Skin epidermis (tissue), 12 donors: ENCODE results near the gene IKZF1.
A peak's percentile ranks its signal among the peaks of the same experiment; 100 is the strongest.

ENCODE experiments used
- H3K27ac ChIP-seq, 21 experiments: fragments of 200-600 bp; sonication (generic) in 11 of 21; one replicate each; pipeline ENCODE4 v1.5.0; 2020; ENCODE audit warnings: mild to moderate bottlenecking in 3 of 21, inconsistent platforms in 2 of 21, moderate library complexity in 2 of 21
- H3K4me3 ChIP-seq, 7 experiments: fragments of 200-600 bp; sonication (generic) in 2 of 7; one replicate each; pipeline ENCODE4 v1.5.0; 2020; ENCODE audit warnings: inconsistent platforms in 2 of 7, mild to moderate bottlenecking in 2 of 7, moderate library complexity in 1 of 7

IKZF1 gene

DNA sequence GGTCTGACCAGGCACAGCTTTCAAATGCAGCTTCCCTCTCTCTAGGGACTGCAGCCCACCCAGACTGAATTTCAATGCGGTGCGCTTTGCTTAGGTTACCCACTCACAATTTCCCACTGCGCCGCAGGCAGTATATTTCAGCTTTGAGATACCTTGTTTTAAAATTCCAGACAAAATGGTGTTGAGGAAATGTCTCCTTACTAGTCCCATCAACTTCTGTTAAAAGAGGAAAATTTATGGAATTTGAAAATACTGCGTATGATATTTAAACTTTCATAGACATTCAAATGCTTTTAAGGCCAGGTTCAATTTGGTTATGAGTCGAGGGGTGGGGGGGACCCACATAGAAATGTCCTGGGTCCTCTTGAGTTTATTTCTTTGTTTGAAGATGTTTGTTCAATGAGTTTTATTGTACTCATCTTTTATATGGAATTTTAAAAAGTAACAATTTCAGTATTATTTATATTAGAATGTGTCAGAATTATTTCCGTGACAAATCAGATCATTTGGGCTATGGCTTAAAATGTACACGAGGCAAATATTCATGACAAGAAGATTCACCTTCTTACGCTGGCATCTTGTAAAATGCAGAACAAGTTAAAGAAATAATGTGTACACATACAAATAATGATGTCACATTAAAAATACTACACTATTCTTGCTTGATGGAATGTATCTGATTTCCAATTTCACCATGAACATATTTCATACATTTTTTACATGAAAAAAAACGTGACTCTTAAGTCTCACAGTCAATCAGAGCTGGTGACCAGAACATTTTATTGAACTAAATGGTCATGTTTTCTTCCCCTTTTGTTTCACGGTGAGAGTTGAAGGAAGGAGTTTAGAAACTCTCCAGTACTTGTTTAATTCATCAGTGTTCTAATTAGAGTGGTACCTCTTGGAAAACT is 1.3 kb downstream of the IKZF1 start:
- H3K4me3 ChIP-seq, result peak overlapping the region; percentile 37 to 60 (median 49)
- peak overlapping the region in 18 of 21 experiments; percentile 45 to 96 (median 82) for H3K27ac ChIP-seq

DNA sequence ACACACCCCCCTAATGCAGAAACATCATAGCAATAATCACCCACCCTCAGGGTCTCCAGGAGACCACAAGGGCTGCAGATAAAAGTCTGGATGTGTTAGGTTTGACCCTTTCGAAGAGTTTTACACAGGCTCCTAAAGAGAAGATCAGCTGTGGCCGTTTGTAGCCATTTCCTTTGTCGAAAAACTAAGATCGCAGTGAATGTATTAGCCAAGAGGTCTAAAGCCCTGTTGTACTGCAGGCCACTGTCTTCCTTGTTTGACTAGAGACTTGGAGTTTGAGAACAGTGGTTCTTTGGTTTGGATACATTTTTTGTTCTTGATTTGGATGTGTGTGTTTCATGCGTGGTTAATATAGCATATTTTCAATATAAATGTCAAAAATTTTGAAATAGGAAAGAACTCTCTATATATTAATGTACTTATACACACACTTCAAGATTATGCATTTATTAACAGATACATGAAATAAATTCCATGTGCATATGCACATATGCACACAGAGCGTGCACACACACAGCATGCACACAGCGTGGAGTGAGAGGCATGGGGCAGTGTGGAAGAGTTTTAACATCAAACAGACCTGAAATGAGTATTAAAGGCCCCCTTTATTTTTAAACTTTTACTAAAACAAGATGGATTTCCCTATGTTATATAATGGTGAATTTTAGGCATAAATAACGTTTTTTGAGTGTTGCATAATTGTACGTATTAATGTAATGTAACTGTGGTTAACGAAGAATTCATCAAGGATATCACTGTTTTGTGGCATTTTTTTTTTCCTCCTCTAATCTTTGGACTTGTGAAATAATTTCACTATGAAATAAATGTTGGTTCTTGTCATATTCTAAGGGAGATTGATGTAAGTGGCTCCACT is 2.2 kb downstream of the IKZF1 start:
- Histone ChIP-seq H3K27ac (peak overlapping the region in 16 of 21 experiments; percentile 57 to 96 (median 85)), H3K4me3 (peak overlapping the region; percentile 37 to 60 (median 49))

GRCh38 chr7:50307368-50308032 is 3.0 kb downstream of the IKZF1 start:
- peak overlapping the region in 5 of 7 experiments; percentile 37 to 53 (median 44) for H3K4me3 ChIP-seq
- peak overlapping the region in 17 of 21 experiments; percentile 31 to 96 (median 85) for H3K27ac ChIP-seq

- peak overlapping the region in 3 of 7 experiments; percentile 5 to 50 (median 25) for H3K4me3 ChIP-seq
- H3K27ac ChIP-seq, result peak overlapping the region in 18 of 21 experiments; percentile 18 to 96 (median 80)
Measured at GRCh38 chr7:50308203-50308531, 3.7 kb downstream of the IKZF1 start.

DNA sequence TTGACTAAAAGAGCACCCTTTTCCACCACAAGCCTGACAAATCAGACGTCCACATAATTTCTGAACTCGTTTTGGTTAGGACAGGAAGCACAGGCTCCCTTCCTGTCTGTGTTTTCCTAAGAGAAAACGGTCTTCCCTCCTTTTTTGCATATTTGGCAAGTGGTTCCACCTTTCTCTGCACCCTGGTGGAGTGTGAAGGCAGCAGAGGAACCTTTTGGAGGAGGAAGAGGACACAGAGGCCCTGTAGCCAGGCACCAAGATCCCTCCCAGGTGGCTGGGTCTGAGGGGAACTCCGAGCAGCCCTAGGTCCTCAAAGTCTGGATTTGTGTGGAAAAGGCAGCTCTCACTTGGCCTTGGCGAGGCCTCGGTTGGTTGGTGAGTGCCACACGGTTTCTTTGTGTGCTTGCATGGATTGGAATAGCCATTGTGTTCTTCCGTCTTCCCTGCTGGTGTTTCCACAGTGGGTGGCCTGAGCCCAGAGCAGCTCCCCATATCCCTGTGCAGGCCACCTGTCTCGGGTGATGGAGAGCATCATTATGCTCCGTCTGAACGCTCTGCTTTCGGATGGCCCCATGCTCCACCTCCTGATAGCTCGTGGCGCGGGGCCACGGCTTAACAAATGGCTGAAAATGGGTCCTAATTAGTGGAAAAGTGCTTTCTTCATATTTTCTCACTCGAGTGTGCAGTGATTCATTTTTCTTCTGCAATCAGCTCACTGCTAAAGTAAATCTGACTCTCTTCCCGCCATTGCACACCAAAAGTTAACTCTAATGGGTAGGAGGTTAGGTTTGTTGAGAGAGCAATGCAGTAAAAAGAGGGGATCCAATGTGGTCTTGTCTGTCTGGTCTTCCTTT is 4.2 kb downstream of the IKZF1 start:
- peak overlapping the region in 4 of 7 experiments; percentile 4 to 50 (median 16) for H3K4me3 ChIP-seq
- H3K27ac ChIP-seq, result peak overlapping the region in 18 of 21 experiments; percentile 18 to 96 (median 80)

GRCh38 chr7:50309721-50310120 is 5.2 kb downstream of the IKZF1 start:
- peak overlapping the region in 17 of 21 experiments; percentile 8 to 96 (median 81) for H3K27ac ChIP-seq
- H3K4me3 ChIP-seq, result peak overlapping the region in 2 of 7 experiments; percentile 25 to 50

- Histone ChIP-seq H3K4me3 (peak overlapping the region in 1 of 7 experiments; percentile 50), H3K27ac (peak overlapping the region in 14 of 21 experiments; percentile 3 to 96 (median 85))
Measured at GRCh38 chr7:50310361-50310760, 5.8 kb downstream of the IKZF1 start.

DNA sequence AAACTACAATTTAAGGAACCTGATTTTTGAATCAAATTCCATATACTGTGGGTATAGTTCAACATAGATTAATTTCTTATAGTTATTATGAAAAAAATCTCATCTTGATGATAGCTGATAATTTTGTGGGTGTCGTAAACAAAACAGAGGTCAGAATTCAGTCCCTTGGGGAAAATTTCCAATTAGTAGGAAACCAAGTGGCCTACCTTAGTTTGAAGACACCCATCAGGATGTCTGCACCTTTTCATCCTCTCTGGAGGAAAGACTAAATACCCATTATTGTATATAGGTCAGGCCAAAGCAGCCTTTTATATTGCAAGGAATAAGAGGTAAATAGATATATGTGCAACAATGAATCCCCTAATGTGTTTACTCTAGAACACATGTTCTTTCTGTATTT is 6.4 kb downstream of the IKZF1 start:
- peak overlapping the region in 1 of 7 experiments; percentile 50 for H3K4me3 ChIP-seq
- peak overlapping the region in 12 of 21 experiments; percentile 3 to 96 (median 88) for H3K27ac ChIP-seq

GRCh38 chr7:50312250-50313162 is 8.0 kb downstream of the IKZF1 start:
- Histone ChIP-seq H3K4me3 (no peak overlapping the region), H3K27ac (peak overlapping the region in 15 of 21 experiments; percentile 4 to 96 (median 75))

GRCh38 chr7:50314836-50315592 is 10.5 kb downstream of the IKZF1 start:
- peak overlapping the region in 1 of 7 experiments; percentile 1 for H3K4me3 ChIP-seq

GRCh38 chr7:50315739-50316671 is 11.5 kb downstream of the IKZF1 start:
- no peak overlapping the region for H3K4me3 ChIP-seq

More at GRCh38 chr7:50314836-50315592, 10.5 kb downstream of the IKZF1 start:
- H3K27ac ChIP-seq, result peak overlapping the region in 18 of 21 experiments; percentile 14 to 96 (median 73)

DNA sequence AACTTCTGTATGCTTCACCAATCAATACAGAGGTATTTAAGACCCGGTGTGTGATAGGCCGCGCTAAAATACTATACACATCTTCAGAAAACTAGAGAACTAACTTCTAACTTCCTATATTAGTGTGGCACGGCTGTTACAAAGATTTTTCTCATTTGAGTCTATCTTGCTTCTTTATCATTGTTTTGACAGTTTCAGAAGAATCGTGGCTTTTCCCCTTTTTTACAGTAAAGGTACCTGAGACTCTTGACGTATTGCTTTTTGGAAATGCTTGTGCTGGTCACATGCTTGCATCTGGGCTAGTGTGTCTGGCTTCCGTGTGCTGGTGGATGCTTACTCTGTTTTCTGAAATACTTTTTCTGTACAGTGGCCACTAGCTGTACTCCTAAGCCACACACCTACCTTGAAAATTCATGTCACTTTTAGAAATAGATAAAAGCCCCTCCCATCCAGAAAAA is 12.7 kb downstream of the IKZF1 start:
- Histone ChIP-seq H3K27ac (peak overlapping the region in 10 of 21 experiments; percentile 28 to 96 (median 90)), H3K4me3 (no peak overlapping the region)

More at GRCh38 chr7:50315739-50316671, 11.5 kb downstream of the IKZF1 start:
- H3K27ac ChIP-seq, result peak overlapping the region in 16 of 21 experiments; percentile 7 to 96 (median 66)

- H3K27ac ChIP-seq, result peak overlapping the region in 15 of 21 experiments; percentile 5 to 96 (median 70)
Measured at GRCh38 chr7:50317697-50318669, 13.5 kb downstream of the IKZF1 start.

GRCh38 chr7:50321487-50322067 is 17.1 kb downstream of the IKZF1 start:
- H3K4me3 ChIP-seq, result no peak overlapping the region
- peak overlapping the region in 5 of 21 experiments; percentile 9 to 95 (median 40) for H3K27ac ChIP-seq

More at GRCh38 chr7:50317697-50318669, 13.5 kb downstream of the IKZF1 start:
- no peak overlapping the region for H3K4me3 ChIP-seq
